ENCODE results near the gene AREG.

The AREG gene

DNA sequence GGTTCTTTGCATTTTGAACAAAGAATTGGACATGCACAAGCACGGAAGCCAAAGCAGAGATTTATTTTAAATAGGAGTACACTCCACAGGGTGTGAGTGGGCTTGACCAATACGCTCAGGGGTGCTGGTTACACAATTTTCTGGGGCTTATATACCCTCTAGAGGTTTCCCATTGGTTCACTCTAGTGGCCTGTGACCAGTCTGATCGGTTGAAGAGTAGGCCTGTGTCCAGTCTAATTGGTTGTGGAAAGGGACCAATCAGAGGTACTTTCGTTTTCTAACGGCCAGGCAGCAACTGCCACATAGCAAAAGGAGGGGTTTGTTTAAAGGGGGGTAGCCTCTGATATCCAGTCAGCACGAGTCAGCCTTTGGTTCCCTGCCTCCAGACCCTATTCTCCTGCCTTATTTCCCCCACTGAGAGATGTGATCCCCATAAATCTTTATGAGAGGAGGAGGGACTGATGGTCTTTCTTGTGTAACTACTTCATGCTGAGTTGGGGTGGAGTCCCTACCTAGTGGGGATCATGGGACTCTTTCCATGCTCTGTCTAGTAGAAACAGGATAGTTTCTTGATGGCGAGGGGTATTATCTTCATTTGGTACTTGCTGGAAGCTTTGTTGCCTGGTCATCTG, 11.3 kb upstream of the AREG start:
- no peak for FAIRE-seq

- FAIRE-seq = no peak
Measured at GRCh38 chr4:74435296-74435695, 9.6 kb upstream of the AREG start.

GRCh38 chr4:74437866-74438265, 7.1 kb upstream of the AREG start:
- FAIRE-seq = no peak

- no peak for FAIRE-seq
Measured at GRCh38 chr4:74438661-74439060, 6.3 kb upstream of the AREG start.

DNA sequence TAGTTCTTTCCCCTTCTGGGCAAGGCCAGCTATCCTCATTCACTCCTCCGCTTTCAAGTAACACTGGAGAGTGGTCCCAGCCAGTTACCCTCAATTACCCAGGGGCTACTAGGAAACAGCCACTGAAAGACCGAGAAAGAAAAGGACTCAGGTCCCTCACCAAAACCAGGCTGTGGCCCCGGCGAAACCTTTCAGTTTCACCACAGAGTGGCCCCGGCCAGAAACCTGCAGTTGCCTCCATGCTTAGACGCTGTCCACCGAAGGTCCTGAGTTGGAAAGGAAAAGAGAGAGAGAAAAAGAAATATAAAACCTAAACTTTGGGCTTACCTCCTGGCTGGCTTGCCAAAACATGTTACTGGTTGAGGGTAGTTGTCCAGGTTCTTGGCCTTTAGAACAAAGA, 5.0 kb upstream of the AREG start:
- no peak for FAIRE-seq

DNA sequence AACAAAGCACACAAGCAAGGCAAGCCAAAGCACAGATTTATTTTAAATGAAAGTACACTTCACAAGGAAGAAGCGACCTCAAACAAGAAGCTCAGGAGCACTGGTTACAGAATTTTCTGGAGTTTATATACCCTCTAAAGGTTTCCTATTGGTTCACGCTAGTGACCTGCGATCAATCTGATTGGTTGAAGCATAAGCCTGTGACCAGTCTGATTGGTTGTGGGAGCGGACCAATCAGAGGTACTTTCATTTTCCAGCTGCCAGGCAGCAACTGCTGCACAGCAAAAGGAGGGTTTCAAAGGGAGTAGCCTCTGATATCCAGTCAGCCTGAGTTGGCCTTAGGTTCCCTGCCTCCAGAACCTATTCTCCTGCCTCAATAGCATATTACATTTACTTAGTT, 4.6 kb upstream of the AREG start:
- no peak for FAIRE-seq

- no peak for FAIRE-seq
Measured at GRCh38 chr4:74441744-74442143, 3.2 kb upstream of the AREG start.

GRCh38 chr4:74446193-74446868, 1.4 kb downstream of the AREG start:
- FAIRE-seq = no peak

DNA sequence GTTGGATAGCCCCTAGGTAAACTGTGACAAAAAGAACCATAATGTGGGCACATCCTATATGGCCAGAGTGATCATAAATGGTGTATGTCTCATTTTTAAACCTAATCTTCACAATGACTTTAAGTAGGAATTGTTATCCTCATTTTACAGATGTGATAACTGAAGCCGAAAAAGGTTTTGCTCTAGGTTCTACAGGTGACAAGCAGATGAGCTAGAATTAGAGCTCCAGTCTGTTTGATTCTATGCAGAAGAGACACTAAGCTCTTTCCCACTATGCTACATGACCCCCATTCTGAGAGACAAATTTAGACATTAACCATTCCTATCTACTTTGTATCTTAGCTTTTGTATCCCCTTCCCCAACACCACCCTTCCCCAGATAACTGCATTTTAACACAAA, 2.0 kb downstream of the AREG start:
- no peak for FAIRE-seq

DNA sequence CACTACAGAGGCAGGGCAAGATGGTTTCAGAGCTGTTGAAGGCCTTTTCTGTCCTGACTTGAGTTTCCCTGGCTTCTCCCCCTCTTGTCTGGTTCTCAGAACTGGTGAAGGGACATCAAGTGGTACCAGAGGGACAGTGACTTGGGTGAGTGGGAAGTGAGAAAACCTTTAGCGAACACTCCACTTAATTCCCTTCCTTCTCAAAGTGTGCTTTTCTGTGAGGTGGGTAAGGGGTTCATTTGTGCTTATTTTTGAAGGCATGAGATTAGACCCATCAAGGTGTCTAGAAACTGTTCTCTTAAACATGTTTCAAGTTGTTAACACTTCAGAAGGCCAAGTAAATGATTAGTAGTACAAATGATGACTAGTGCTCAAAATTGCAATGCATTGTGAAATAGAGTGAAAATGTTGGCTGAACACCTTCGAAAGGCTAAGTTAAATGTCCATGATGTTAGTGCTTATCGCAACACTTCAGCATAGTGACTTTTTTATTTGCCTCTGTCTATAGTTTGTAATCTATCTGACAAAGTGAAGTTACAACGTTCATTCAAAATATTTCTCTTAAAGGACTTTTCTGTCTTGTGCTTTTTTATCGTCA, 2.8 kb downstream of the AREG start:
- FAIRE-seq = no peak

DNA sequence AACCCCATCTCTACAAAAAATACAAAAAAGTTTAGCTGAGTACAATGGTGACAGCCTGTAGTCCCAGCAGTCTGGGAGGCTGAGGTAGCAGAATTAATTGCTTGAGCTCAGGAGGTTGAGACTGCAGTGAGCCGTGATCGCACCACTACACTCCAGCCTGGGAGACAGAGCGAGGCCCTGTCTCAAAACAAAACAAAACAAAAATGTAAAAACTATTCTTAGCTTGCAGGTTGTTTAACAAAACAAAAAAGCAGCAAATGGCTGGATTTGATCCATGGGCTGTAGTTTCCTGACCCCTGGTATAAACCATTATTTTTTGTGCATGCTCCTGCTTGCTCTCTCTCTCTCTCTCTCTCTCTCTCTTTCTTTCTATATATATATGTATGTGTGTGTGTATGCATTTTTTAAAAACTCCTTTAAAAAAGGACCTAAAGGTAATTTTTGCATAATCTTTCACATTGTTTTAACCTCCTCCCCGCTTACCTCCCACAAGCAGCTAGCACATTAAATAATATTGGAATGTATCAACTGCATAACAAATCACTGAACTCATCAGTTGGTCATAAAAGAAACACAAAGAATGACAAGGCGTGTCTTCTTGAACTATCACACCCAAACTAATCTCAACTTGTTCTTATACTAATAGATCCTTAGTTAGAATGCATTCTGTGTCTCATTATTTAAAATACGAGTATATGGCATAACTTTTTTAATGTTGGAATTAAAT, 4.8 kb downstream of the AREG start:
- FAIRE-seq = no peak

GRCh38 chr4:74450298-74450683, 5.4 kb downstream of the AREG start:
- no peak for FAIRE-seq

DNA sequence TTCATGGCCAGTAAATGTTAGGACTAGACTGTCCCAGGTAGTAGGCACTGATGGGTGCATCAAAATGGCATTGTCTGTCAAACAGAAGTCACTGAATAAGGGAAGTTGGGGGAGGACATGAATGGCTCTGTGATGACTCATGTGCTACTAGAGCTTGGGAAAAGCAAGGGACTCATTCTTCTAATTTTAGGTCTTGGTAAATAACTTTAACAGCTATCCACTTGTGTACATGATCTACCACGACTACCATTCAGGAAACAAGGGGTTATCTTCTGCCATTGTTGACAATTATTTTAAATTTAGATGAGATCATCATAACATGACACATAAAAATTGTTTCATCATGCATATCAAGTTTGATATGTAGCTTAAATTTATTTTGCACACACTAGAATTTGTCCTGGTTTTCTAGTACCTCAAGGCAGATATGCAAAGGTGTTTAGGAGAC, 6.3 kb downstream of the AREG start:
- no peak for FAIRE-seq

DNA sequence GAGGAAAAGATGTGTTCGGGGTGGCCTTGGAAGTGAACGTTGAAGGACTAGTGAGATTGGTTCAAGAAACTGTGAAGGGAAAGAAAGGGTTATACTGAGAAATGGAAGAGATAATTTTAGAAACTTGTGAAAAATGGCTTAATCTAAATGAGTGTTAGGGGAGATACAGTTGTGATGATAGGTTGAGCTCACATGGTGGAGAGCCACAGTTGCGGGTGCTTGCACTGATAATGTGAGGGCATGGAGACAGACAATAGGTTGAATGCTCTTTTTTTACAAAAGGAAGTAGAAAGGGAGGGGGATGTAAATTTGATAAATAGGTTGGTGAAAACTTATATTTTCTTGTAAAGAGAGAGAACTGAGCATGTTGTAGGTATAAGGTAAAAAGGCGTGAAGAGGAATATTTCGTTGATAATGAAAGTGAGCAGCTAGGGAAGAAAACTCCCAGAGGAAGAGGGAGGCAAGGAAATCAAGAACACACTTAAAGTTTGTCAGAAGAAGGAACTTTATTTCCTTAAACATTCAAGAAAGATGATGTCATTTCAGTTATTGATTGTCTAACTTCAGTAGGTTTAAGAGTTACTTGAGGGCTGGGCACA, 8.2 kb downstream of the AREG start:
- no peak for FAIRE-seq

GRCh38 chr4:74453829-74454742, 9.2 kb downstream of the AREG start:
- no peak for FAIRE-seq

- FAIRE-seq = no peak
Measured at GRCh38 chr4:74455361-74456055, 10.6 kb downstream of the AREG start.

DNA sequence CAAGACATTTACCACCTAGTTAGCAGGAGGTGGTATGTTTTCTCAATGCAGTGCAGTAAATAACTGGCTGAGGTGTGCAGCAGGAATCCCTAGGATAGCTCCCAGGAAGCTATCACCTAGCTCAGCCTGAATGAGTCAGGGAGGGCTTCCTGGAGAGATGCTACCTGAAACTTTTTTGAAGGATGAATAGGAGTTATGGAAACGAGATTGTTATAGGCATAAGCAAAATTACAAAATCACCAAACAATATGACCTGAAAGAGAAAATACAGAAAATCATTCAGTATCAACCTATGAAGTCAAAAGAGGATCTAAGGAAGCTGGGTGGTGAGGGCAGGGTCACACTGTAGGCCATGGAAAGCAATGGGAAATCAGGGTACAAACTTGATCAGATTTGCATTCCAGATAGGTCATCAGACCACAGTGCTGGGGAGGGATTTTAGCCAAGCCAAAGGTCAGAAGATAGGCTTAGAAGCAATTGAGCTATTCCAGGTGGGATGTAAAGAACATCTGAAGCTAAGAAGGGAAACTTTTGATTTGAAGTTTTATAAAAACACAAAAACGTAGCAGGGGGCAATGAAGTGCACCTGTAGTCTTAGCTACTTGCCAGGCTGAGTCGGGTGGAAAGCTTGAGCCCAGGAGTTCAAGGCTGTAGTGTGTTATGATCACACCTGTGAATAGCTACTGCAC, 11.3 kb downstream of the AREG start:
- FAIRE-seq = no peak

- FAIRE-seq = no peak
Measured at GRCh38 chr4:74456849-74457395, 12.0 kb downstream of the AREG start.

GRCh38 chr4:74460833-74461232, 15.9 kb downstream of the AREG start:
- no peak for FAIRE-seq

GRCh38 chr4:74463123-74463522, 18.2 kb downstream of the AREG start:
- no peak for FAIRE-seq

- FAIRE-seq = no peak
Measured at GRCh38 chr4:74464291-74464690, 19.4 kb downstream of the AREG start.
